ENCODE results near the gene MSRB3.

The MSRB3 gene

GRCh38 chr12:65362234-65363031, 84.0 kb downstream of the MSRB3 start:
- TF ChIP-seq FOXP2 (optimal IDR thresholded peaks at IDR 0.05; ENCODE audit: borderline replicate concordance, extremely low read depth, extremely low read length, insufficient read depth) (no peak), REST (IDR thresholded peaks at IDR 0.05; ENCODE audit: insufficient read depth in 1 of 2, low read depth in 2 of 2, low read length in 2 of 2) (no peak), SIN3A (IDR thresholded peaks at IDR 0.05; ENCODE audit: borderline replicate concordance, insufficient read depth, low read length) (no peak), POLR2AphosphoS5 (IDR thresholded peaks at IDR 0.05; ENCODE audit: low read depth, low read length) (no peak), TAF1 (IDR thresholded peaks at IDR 0.05; ENCODE audit: borderline replicate concordance, insufficient read depth, low read length) (no peak)

- TF ChIP-seq TAF1 (IDR thresholded peaks at IDR 0.05; ENCODE audit: borderline replicate concordance, insufficient read depth, low read length) (no peak), POLR2AphosphoS5 (IDR thresholded peaks at IDR 0.05; ENCODE audit: low read depth, low read length) (no peak), REST (IDR thresholded peaks at IDR 0.05; ENCODE audit: insufficient read depth in 1 of 2, low read depth in 2 of 2, low read length in 2 of 2) (no peak), SIN3A (IDR thresholded peaks at IDR 0.05; ENCODE audit: borderline replicate concordance, insufficient read depth, low read length) (no peak), FOXP2 (optimal IDR thresholded peaks at IDR 0.05; ENCODE audit: borderline replicate concordance, extremely low read depth, extremely low read length, insufficient read depth) (no peak)
These were observed 85.6 kb downstream of the MSRB3 start for GRCh38 chr12:65364046-65364445.

GRCh38 chr12:65367396-65367795, 88.9 kb downstream of the MSRB3 start:
- TF ChIP-seq SIN3A (IDR thresholded peaks at IDR 0.05; ENCODE audit: borderline replicate concordance, insufficient read depth, low read length) (no peak), POLR2AphosphoS5 (IDR thresholded peaks at IDR 0.05; ENCODE audit: low read depth, low read length) (no peak), REST (IDR thresholded peaks at IDR 0.05; ENCODE audit: insufficient read depth in 1 of 2, low read depth in 2 of 2, low read length in 2 of 2) (no peak)

GRCh38 chr12:65368055-65368454, 89.6 kb downstream of the MSRB3 start:
- TF ChIP-seq POLR2AphosphoS5 (IDR thresholded peaks at IDR 0.05; ENCODE audit: low read depth, low read length) (no peak), TAF1 (IDR thresholded peaks at IDR 0.05; ENCODE audit: borderline replicate concordance, insufficient read depth, low read length) (no peak), SIN3A (IDR thresholded peaks at IDR 0.05; ENCODE audit: borderline replicate concordance, insufficient read depth, low read length) (no peak), FOXP2 (optimal IDR thresholded peaks at IDR 0.05; ENCODE audit: borderline replicate concordance, extremely low read depth, extremely low read length, insufficient read depth) (no peak), REST (IDR thresholded peaks at IDR 0.05; ENCODE audit: insufficient read depth in 1 of 2, low read depth in 2 of 2, low read length in 2 of 2) (no peak)
